ENCODE results near the gene MRAP.

The MRAP gene

DNA sequence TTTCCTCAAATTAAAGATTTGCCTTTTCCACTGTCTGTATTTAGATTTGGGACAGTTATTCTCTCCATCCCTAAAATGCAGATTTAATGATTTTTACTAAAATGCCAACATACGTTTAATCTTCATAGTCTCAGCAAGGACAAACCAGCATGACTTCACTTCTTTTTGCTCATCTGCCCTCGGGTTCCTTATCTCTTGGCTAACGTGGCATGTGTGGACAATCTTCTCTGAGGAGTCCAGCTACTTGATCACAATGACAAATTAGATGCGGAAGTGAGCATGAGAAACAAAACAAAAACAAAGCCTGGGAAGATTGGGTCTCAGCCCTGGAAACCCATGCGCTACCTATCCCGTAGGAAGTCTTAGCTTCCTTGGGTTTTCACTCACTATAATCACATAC lies 1.0 kb downstream of the MRAP start:
- no peak for DNase-seq (ENCODE audit: low read depth)
- no peak overlapping the region for H3K4me3 ChIP-seq (ENCODE audit: low read depth, low read length)
- TF ChIP-seq CTCF (conservative IDR thresholded peaks at IDR 0.05; ENCODE audit: low read depth, low read length), result no peak

DNA sequence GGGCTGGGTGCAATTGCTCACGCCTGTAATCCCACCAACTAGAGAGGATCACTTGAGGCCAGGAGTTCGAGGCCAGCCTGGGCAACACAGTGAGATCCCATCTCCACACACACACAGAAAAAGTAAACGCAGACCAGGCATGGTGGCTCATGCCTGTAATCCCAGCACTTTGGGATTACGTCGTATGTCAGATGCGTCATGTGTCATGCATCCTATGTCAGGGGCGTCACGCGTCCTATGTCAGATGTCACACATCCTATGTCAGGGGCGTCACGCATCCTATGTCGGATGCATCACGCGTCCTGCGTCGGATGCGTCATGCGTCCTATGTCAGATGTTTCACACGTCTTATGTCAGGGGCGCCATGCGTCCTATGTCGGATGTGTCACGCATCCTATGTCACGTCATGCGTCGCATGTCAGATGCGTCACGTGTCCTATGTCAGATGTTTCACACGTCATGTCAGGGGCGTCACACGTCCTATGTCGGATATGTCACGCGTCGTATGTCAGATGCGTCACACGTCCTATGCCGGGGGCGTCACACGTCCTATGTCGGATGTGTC lies 1.5 kb downstream of the MRAP start:
- H3K4me3 ChIP-seq (ENCODE audit: low read depth, low read length), result no peak overlapping the region
- no peak for DNase-seq (ENCODE audit: low read depth)
- no peak for TF ChIP-seq CTCF (conservative IDR thresholded peaks at IDR 0.05; ENCODE audit: low read depth, low read length)

DNA sequence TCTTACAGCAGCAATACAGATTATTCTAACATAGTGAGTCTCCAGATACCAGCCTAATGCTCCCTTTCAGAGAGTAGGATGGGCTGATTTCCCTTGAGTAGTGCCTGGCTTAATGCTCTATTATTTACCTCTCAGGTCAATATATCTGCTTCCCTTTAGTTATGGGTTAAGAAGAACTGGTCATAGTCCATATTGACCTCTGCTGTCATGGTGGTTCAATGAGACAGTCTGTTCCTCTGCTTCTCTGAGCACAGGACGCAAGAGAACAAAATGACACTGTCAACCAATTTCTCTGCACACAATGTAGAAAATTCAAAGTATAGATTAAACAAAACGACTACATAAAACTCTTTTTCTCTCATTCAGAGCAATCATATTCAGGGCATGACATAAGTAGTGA lies 2.9 kb downstream of the MRAP start:
- TF ChIP-seq CTCF (conservative IDR thresholded peaks at IDR 0.05; ENCODE audit: low read depth, low read length), result no peak
- DNase-seq (ENCODE audit: low read depth), result no peak
- H3K4me3 ChIP-seq (ENCODE audit: low read depth, low read length), result no peak overlapping the region

GRCh38 chr21:32302560-32302959 lies 3.9 kb downstream of the MRAP start:
- TF ChIP-seq CTCF (conservative IDR thresholded peaks at IDR 0.05; ENCODE audit: low read depth, low read length), result no peak
- H3K4me3 ChIP-seq (ENCODE audit: low read depth, low read length), result no peak overlapping the region
- no peak for DNase-seq (ENCODE audit: low read depth)

GRCh38 chr21:32303385-32303784 lies 4.7 kb downstream of the MRAP start:
- no peak for TF ChIP-seq CTCF (conservative IDR thresholded peaks at IDR 0.05; ENCODE audit: low read depth, low read length)

GRCh38 chr21:32304998-32305397 lies 6.3 kb downstream of the MRAP start:
- H3K4me3 ChIP-seq (ENCODE audit: low read depth, low read length), result no peak overlapping the region
- no peak for DNase-seq (ENCODE audit: low read depth)
- no peak for TF ChIP-seq CTCF (conservative IDR thresholded peaks at IDR 0.05; ENCODE audit: low read depth, low read length)

More at GRCh38 chr21:32303385-32303784, 4.7 kb downstream of the MRAP start:
- no peak for DNase-seq (ENCODE audit: low read depth)
- no peak overlapping the region for H3K4me3 ChIP-seq (ENCODE audit: low read depth, low read length)

DNA sequence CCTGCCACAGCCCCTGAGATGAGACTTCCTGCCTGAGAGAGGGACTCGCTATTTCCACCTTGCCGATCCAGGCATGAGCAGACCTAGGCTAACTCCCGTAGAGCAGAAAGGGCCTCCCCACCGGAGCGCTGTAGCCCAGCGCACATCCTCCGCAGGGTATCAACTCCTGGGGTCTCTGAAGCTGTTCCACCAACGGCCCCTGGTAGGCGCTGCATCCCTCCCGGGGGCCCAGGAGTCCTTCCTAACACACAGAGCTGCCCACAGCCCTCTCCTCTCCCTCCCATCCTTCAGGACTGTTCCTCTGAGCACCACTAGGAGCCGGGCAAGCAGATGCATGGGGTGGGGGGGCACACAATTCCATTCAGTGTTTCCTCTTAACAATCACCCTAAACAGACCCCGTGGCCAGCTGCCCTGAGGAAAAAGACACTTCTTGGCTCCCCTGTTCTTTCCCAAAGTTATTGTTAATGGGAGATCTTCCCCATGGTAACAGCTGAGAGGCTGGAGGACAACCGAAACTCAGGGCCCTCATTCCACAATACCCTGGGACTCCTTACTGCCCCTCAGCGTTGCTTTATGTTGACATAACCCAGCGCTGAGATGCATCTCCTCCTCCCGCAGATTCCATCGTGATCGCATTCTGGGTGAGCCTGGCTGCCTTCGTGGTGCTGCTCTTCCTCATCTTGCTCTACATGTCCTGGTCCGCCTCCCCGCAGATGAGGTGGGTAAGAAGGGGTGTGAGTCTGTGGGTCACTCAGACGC lies 7.5 kb downstream of the MRAP start:
- H3K4me3 ChIP-seq (ENCODE audit: low read depth, low read length), result no peak overlapping the region
- peak; percentile 43 for DNase-seq (ENCODE audit: low read depth)

More for the DNA sequence above, 7.5 kb downstream of the MRAP start:
- TF ChIP-seq CTCF (conservative IDR thresholded peaks at IDR 0.05; ENCODE audit: low read depth, low read length), result peak; percentile 51

All from choroid plexus epithelial cell (primary cell).